GM21367 (cell line): ENCODE measurements around the gene MET.
"Not testable (repeated sequence)": the region's sequence is repeated elsewhere in the genome, so short reads cannot be mapped to it uniquely, and the experiment has no call there.

ENCODE experiments used
- ATAC-seq: cut with Tn5 transposase; IDR thresholded peaks from one replicate; pipeline ENCODE4 v1.9.1; 2021; ENCODE audit not compliant: unreplicated experiment

The MET gene

GRCh38 chr7:116726713-116727431 is 54.9 kb downstream of the MET start:
- no peak for ATAC-seq

- ATAC-seq, result no peak
These were observed 55.5 kb downstream of the MET start for GRCh38 chr7:116727432-116728009.

GRCh38 chr7:116728413-116728812 is 56.4 kb downstream of the MET start:
- ATAC-seq, result no peak

GRCh38 chr7:116730097-116731022 is 58.4 kb downstream of the MET start:
- no peak for ATAC-seq

- no peak for ATAC-seq
These were observed 59.0 kb downstream of the MET start for GRCh38 chr7:116731023-116731395.

- no peak for ATAC-seq
These were observed 59.7 kb downstream of the MET start for GRCh38 chr7:116731445-116732335.

- ATAC-seq, result no peak
These were observed 61.0 kb downstream of the MET start for GRCh38 chr7:116732788-116733694.

GRCh38 chr7:116733924-116734580 is 62.1 kb downstream of the MET start:
- no peak for ATAC-seq

GRCh38 chr7:116734710-116735109 is 62.7 kb downstream of the MET start:
- ATAC-seq, result no peak

- ATAC-seq, result no peak
These were observed 65.1 kb downstream of the MET start for GRCh38 chr7:116736927-116737715.

- no peak for ATAC-seq
These were observed 66.4 kb downstream of the MET start for GRCh38 chr7:116738378-116738777.

GRCh38 chr7:116739307-116739706 is 67.3 kb downstream of the MET start:
- ATAC-seq, result no peak

GRCh38 chr7:116740231-116740630 is 68.2 kb downstream of the MET start:
- ATAC-seq, result no peak

GRCh38 chr7:116740755-116741462 is 68.9 kb downstream of the MET start:
- no peak for ATAC-seq

GRCh38 chr7:116741625-116742316 is 69.8 kb downstream of the MET start:
- no peak for ATAC-seq

- ATAC-seq, result no peak
These were observed 70.6 kb downstream of the MET start for GRCh38 chr7:116742641-116743040.

- ATAC-seq, result not testable (repeated sequence)
These were observed 71.8 kb downstream of the MET start for GRCh38 chr7:116743835-116744234.
